GM12873 (cell line): ENCODE measurements around the gene CFAP410.

ENCODE experiments used
- CTCF ChIP-seq: IDR thresholded peaks from 2 replicates; pipeline ENCODE4 v1.5.1; 2012; ENCODE audit warnings: low read depth, mild to moderate bottlenecking, moderate library complexity, low read length, control low read depth; ENCODE audit not compliant: insufficient read depth; ENCODE audit errors: missing control alignments

CFAP410 gene

DNA sequence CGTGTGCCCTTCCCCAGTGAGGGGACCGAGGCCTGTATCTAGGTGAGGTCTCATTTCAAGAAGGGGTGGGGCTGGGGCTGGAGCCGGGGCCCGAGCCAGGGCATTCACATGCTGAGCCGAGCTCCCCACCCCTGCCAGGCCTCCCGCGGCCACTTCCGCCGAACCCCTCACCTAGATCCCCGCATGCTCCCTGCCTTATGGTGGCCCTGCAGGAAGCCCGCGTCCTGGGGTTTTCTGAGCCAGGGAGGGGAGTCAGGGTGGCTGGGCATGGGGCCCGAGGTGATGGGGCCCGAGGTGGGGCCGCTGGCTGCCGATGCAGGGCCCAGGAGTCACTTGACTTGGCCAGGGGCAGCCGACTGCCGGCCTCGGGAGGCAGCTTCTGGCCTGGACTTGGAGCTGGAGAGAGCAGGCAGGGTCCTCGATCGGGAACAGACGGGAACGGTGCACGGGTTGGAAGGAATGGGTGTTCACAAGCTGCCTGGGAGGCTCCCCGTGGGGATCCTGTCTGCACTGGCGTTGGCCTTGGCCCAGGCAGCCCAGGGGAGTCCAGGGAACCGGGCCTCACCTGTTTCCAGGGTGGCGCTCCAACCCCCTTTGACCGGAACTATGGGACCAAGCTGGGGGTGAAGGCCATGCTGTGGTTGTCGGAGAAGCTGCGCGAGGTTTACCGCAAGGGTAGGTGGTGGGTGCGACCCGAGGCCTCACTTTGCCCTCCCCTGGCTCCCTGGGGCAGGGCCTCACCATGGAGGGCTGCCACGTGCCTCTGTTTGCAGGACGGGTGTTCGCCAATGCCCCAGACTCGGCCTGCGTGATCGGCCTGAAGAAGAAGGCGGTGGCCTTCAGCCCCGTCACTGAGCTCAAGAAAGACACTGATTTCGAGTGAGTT lies 13.6 kb downstream of the CFAP410 start:
- TF ChIP-seq CTCF, result no peak

GRCh38 chr21:44324854-44325107 lies 14.4 kb downstream of the CFAP410 start:
- no peak for TF ChIP-seq CTCF

- TF ChIP-seq CTCF, result no peak
Observed at GRCh38 chr21:44324106-44324853, 14.9 kb downstream of the CFAP410 start.

DNA sequence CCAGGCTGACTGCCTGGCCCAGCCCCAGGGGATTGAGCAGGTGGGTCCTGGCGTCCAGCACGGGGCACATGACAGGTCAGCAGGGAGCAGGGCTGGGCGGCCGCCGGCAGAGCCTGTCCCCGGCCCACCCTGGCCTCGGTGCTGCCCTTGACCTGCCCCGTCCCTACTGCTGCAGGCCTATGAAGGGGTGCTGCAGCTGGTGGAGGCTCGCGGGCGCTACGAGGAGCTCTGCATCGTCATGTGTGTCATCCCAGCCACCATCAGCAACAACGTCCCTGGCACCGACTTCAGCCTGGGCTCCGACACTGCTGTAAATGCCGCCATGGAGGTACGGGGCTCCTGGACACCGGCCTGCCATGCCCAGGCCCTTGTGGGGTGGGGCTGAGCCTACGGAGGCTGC lies 15.6 kb downstream of the CFAP410 start:
- TF ChIP-seq CTCF, result no peak

DNA sequence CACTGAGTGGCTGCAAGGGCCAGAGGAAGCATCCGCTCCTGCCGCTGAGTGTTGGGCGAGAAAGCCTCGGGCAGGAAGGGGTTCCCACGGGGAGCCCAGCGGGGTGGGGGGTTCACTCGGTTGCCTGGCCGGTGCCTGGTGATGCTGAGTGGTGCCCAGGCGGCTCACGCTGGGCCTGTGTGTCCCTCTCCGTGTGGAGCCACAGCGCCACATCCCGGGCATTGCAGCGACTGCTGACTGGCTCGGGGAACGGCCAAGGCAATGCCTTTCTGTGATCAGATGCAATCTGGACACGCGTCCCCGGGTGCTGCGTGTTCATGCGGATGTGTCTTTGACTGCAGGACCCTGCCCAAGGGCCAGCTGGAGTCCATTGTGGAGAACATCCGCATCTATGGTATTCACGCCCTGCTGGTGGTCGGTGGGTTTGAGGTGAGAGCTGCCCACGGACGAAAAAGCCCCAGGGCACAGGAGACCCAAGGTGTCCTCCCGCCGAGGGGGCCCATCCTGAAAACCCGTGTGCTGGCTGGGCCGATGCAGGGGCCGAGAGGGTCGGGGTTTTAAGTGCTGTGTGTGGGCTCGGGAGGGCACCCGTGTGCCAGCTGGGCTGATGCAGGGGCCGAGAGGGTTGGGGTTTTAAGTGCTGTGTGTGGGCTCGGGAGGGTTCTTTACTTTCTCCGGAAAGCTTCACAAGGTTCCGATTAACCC lies 16.4 kb downstream of the CFAP410 start:
- no peak for TF ChIP-seq CTCF

GRCh38 chr21:44321846-44322450 lies 17.2 kb downstream of the CFAP410 start:
- no peak for TF ChIP-seq CTCF

GRCh38 chr21:44320847-44321246 lies 18.3 kb downstream of the CFAP410 start:
- no peak for TF ChIP-seq CTCF
